Stimulated activated CD4-positive, alpha-beta T cell treated with anti-CD3 and anti-CD28 coated beads, Interleukin-15, amount 100 ng/mL, for 48 hours (primary cell): Measurements from ENCODE around the gene GOLGA3.
"Not testable (repeated sequence)": the region's sequence is repeated elsewhere in the genome, so short reads cannot be mapped to it uniquely, and the experiment has no call there.

Experiments used
- DNase-seq, 2 donors: peaks; one replicate each; pipeline ENCODE4 v3.0.0-alpha.2; 2020; ENCODE audit warnings: low read depth in 2 of 2

GOLGA3 gene

GRCh38 chr12:132776816-132777568 lies 51.7 kb downstream of the GOLGA3 start:
- no peak for DNase-seq

DNA sequence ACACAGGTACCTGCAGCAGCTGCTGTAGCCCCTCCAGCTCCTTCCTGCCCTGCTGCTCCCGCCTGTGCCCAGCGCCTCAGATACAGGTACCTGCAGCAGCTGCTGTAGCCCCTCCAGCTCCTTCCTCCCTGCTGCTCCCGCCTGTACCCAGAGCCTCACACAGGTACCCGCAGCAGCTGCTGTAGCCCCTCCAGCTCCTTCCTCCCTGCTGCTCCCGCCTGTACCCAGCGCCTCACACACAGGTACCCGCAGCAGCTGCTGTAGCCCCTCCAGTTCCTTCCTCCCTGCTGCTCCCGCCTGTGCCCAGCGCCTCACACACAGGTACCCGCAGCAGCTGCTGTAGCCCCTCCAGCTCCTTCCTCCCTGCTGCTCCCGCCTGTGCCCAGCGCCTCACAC lies 52.4 kb downstream of the GOLGA3 start:
- DNase-seq = not testable (repeated sequence)

DNA sequence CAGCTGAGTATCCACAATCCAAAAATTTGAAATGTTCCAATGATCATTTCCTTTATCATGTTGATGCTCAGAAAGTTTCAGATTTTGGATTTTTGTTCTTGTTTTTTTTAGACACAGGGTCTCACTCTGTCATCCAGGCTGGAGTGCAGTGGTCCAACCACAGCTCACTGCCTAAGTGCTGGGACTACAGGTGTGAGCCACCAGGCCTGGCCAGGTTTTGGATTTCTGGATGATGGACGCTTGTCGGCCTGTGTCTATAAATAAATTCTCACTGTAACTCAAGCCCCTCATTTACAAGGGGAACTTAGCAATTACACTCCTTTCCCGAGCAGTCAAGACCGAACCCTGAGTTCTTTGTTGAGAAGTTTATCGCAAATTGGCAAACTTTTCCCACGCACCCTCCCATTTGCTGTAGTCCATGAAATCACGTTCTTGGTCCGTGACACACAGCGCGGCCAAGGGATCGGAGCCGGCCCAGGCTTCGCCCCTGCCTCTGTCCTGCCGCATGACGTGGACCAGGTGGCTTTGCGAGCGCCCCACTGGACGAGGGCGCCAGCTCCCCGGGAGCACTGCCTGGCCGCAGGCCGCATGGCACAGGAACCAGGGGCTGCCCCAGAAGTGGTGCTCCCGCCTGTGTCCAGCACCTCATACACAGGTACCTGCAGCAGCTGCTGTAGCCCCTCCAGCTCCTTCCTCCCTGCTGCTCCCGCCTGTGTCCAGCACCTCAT lies 53.0 kb downstream of the GOLGA3 start:
- DNase-seq = no peak

- no peak for DNase-seq
These were observed 53.9 kb downstream of the GOLGA3 start for GRCh38 chr12:132774646-132775275.

- DNase-seq = no peak
These were observed 54.5 kb downstream of the GOLGA3 start for GRCh38 chr12:132774159-132774558.

DNA sequence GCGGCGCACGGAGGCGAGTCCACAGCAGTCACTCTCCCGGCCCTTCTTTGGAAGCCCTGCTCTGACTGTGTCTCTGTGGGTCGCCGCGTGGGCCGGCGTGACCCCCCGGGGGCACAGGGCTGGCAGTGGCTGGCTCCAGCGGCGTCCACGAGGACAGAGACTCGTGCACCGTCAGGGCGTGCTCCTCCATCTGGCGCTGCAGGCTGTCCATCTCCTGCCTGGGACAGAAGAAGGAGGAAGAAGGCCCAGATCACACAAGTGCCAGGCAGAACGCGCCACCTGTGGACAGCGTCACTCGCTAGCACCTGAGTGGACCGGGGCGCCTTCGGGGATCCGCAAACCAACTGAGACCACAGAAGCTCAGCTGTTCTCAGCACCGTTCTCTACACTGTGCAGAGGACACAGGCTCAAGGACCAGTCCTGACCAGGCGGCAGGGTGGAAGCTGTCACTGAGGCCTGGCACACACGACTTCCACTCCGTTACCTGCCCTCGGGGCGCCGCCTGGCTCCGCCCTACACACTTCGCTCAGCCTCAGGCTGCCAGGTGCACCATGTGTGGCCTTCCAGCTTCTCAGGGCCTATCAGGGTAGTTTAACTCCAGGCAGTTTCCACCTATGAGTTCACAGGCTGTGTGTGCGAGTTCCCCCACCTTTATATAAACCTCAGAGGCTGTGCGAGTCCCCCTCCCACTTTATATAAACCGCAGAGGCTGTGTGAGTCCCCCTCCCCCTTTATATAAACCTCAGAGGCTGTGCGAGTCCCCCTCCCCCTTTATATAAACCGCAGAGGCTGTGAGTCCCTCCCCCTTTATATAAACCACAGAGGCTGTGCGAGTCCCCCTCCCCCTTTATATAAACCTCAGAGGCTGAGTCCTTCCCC lies 55.4 kb downstream of the GOLGA3 start:
- no peak for DNase-seq

DNA sequence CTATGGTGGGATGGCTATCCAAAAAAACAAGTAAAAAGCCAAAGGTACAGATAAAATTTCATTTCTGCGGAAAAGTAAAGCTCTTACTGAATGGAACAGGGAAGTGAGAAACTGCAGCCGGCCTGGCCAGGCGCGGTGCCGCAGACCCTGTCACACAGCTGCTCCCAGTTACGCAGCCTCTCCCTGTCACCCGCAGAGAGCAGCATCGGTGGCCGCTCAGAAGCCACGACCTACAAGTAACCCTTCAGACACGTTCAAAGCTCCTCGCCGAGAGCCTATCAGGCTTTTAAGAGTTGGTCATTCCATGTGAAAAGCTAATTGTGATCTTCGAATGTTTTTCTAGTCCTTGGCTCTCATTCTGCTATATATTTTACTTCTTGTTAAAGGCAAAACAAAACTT lies 56.1 kb downstream of the GOLGA3 start:
- no peak for DNase-seq

DNA sequence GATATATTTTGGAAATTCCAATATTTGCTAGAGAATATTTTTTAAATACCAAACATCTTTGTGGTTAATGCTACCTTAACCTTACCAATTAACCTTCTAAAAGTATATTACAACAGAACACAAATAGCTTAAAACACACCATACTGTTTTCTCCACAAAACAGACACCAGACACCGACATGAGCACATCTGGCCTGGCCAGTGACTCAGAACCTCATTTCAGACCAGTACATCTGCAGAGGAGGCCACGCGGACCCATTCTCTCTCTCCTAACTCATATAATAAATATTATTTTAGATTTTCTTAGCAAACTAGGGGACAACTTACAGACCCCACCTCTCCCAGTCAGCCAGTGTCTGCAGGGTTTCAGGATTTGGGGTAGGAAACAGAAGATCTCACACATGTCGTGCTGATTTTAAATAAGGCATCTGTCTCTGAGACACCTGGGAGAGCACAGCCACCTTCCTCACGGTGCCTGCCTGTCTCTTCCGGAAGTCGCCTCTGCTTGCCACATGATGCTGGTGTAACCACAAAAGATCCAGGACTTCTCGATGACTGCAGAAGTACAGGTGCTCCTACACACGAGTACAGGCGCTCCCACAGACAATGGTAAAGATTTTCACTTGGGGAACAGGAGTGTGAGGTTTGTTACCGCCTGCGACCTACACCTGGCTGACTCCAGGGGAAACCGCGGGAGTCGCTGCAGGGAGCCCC lies 57.4 kb downstream of the GOLGA3 start:
- peak; percentile 13 to 22 for DNase-seq

GRCh38 chr12:132766380-132767085 lies 62.1 kb downstream of the GOLGA3 start:
- DNase-seq = no peak

- DNase-seq = no peak
These were observed 63.3 kb downstream of the GOLGA3 start for GRCh38 chr12:132765361-132765760.

- DNase-seq = no peak
These were observed 64.4 kb downstream of the GOLGA3 start for GRCh38 chr12:132764231-132764630.

DNA sequence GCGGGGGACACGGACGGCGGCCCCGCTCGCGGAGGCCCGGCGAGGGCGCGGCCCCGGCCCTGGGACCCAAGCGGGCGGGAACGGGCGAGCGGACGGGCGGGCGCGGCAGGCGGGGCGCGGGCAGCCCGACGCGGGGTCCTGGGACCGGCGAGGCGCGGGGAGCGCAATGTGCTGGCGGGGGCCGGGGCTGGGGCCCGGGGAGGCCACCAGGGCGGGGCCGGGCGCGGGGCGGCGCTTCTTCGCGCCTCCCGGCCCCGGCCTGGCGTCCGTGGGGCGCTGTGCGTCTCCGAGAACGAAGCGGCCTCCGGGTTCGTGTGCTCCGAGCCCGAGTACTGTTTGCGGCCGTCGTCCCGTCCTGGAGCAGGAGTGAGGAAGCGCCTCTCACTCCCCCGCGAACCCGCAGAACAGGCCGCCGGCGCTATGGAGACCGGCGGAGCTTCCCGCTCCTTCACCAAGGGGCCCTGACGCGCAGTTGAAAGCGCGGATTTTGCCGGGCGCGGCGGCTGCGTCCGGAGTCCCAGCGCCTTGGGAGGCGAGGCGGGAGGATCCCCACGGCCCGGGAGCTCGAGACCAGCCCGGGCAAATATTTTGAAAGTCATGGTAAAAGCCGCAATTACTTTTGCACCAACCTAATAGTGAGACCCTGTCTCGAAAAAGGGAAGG lies 66.6 kb downstream of the GOLGA3 start:
- peak; percentile 69 to 77 for DNase-seq

DNA sequence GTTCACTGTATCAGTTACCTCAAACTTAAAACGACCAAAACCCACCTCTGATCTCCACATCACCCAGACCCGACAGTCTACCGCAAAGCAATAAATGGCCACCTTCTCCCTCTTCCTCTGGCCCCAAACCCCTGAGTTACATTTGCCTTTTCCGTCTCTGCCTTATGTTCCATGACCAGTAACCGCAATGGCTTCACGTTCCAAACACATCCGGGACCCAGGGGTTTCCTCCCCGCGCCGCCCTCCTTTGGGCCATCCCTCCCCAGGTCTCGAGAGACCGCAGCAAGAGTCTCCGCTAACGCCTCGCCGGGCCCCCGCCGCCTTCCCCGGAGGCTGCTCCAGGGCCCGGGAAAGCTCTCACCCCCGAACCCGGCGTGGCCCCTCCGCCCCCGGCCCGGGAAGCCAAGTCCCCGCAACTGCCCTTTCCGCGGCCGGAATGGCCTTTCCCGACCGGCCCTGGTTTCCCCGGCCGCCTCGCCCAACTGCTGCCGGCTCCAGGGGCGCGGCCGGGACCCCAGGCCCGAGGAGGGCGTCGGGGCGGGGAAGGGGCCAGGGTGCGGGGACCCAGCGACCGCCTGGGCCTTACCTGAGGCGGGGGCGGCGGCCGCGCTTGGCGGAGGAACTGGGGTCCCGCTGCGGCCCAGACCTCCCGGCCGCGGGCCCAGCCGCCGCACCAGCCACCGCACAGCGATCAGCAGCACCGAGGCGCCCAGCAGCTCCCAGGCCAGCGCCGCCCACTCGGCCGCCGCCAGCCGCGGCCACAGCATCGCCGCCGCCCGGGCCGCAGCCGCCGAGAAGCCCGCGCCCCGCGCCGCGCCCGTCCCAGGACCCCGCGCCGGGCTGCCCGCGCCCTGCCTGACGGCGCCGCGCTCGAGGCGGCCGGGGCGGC lies 67.4 kb downstream of the GOLGA3 start, which contains the start of gene ANKLE2:
Gene ANKLE2 (minus strand): TSS at position 801 of the 889 bp plus-strand sequence. CDS start 34 bp downstream, at position 767.
- DNase-seq = peak; percentile 59 to 61

- no peak for DNase-seq
These were observed 69.3 kb downstream of the GOLGA3 start for GRCh38 chr12:132759359-132759758.

- DNase-seq = not testable (repeated sequence)
These were observed 69.8 kb downstream of the GOLGA3 start for GRCh38 chr12:132758825-132759224.

DNA sequence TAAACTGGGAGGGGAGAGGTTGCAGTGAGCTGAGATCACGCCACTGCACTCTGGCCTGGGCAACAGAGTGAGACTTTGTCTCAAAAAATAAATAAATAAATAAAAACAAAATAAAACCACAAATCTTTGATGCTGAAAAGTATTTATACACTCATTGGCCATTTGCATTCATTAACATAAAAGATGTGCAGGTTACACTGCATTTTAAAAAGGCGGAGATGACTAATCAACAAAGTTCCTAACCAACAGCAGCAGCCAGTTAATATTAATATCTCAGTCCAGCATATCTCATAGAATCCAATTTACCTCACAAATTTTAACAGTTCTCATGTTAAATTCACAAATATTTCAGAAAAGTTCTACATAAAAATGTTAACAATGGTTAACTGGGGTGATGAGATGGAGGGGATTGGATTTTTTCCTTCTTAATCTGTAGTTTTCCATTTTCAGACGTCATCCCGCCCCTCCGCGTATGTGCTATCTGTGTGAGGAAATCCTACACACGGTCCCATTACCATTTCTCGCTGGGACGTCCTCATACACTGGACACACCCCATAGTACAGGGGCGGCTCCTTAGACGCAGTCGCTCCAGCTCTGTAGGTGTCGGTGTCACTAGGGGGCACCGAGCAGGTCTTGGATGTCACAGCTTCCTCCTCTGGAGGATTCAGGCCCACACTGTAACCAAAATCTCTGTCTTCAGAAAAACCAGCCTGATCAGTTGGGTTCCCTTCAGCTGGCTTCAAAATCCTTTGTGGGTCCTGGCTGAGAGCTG lies 74.3 kb downstream of the GOLGA3 start:
- DNase-seq = no peak

DNA sequence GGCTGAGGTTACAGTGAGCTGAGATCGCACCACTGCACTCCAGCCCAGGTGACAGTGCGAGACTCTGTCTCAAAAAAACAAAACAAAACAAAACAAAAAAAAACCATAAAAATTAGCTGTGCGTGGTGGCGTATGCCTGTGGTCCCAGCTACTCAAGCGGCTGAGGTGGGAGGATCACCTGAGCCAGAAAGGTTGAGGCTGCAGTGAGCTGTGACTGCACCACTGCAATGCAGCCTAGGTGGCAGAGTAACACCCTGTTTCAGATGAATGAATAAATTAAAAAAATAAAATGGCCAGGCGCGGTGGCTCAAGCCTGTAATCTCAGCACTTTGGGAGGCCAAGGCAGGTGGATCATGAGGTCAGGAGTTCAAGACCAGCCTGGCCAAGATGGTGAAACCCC lies 75.0 kb downstream of the GOLGA3 start:
- not testable (repeated sequence) for DNase-seq

- no peak for DNase-seq
These were observed 80.3 kb downstream of the GOLGA3 start for GRCh38 chr12:132748319-132748718.
